ENCODE data around the gene LRP1.

DNA sequence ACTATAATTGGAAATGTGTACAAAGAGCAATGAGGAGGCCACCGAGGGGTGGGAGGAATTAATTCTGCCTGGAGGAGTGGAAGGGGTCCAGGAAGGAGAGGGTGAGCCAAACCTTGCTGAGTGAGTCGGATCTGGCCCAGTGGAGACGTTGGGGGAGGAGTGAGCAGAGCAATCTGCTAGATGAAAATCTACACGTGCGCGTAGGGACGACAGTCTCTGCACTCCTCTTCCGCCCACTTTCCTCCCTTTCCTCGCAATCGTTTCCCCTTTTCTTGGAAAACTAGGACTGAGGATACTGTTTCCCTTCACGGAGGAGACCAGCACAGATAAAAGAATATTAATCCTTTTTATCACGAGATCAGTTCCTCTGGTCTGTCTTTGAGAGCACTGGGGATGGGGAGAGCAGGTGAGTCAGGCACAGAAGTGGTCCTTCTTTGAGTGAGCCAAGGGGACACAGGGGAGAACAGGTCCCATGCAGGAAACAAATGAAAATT is 42.2 kb upstream of the LRP1 start:
- TF ChIP-seq, protein P1, sequence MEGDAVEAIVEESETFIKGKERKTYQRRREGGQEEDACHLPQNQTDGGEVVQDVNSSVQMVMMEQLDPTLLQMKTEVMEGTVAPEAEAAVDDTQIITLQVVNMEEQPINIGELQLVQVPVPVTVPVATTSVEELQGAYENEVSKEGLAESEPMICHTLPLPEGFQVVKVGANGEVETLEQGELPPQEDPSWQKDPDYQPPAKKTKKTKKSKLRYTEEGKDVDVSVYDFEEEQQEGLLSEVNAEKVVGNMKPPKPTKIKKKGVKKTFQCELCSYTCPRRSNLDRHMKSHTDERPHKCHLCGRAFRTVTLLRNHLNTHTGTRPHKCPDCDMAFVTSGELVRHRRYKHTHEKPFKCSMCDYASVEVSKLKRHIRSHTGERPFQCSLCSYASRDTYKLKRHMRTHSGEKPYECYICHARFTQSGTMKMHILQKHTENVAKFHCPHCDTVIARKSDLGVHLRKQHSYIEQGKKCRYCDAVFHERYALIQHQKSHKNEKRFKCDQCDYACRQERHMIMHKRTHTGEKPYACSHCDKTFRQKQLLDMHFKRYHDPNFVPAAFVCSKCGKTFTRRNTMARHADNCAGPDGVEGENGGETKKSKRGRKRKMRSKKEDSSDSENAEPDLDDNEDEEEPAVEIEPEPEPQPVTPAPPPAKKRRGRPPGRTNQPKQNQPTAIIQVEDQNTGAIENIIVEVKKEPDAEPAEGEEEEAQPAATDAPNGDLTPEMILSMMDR (IDR thresholded peaks at IDR 0.05; ENCODE audit: low read depth, low read length, poor library complexity, severe bottlenecking), result no peak
- TF ChIP-seq EZH2phosphoT487 (IDR thresholded peaks at IDR 0.05; ENCODE audit: borderline replicate concordance, low read length), result no peak

Measured in DOHH2 (cell line).